ENCODE results near the gene DCD. TPM values are rescaled to one million over a fixed set of nuclear protein-coding genes. Genes with fewer than 3 reads are reported as not detected.

DCD gene
- total RNA-seq, 1 experiment from 2014 or later, result not detected

- no peak for DNase-seq (ENCODE audit: extremely low read depth, low read depth)
Measured at GRCh38 chr12:54611715-54612149, 36.4 kb downstream of the DCD start.

- DNase-seq (ENCODE audit: extremely low read depth, low read depth), result no peak
Measured at GRCh38 chr12:54608769-54609168, 39.4 kb downstream of the DCD start.

GRCh38 chr12:54608156-54608555 lies 40.0 kb downstream of the DCD start:
- no peak for DNase-seq (ENCODE audit: extremely low read depth, low read depth)

- DNase-seq (ENCODE audit: extremely low read depth, low read depth), result no peak
Measured at GRCh38 chr12:54606556-54606955, 41.6 kb downstream of the DCD start.

GRCh38 chr12:54605138-54605970 lies 42.8 kb downstream of the DCD start:
- no peak for DNase-seq (ENCODE audit: extremely low read depth, low read depth)

GRCh38 chr12:54604436-54604835 lies 43.7 kb downstream of the DCD start:
- no peak for DNase-seq (ENCODE audit: extremely low read depth, low read depth)

- no peak for DNase-seq (ENCODE audit: extremely low read depth, low read depth)
Measured at GRCh38 chr12:54603872-54604271, 44.3 kb downstream of the DCD start.

- DNase-seq (ENCODE audit: extremely low read depth, low read depth), result peak; percentile 73
Measured at GRCh38 chr12:54603173-54603814, 44.9 kb downstream of the DCD start.

- DNase-seq (ENCODE audit: extremely low read depth, low read depth), result no peak
Measured at GRCh38 chr12:54602661-54603060, 45.5 kb downstream of the DCD start.

- DNase-seq (ENCODE audit: extremely low read depth, low read depth), result peak; percentile 22
Measured at GRCh38 chr12:54601841-54602240, 46.3 kb downstream of the DCD start.

- DNase-seq (ENCODE audit: extremely low read depth, low read depth), result no peak
Measured at GRCh38 chr12:54598970-54599369, 49.2 kb downstream of the DCD start.

GRCh38 chr12:54596526-54596946 lies 51.6 kb downstream of the DCD start:
- peak; percentile 64 for DNase-seq (ENCODE audit: extremely low read depth, low read depth)

- DNase-seq (ENCODE audit: extremely low read depth, low read depth), result no peak
Measured at GRCh38 chr12:54595471-54595870, 52.7 kb downstream of the DCD start.

Other genes with a start within 250 kb of the DCD start
- gene ITGA5, start 229.1 kb downstream of the DCD start, total RNA-seq (2014; rRNA removed; shearing (Covaris generic)), result 31.2 and 36.1 TPM in 2 replicates
- not detected in 2 replicates for gene GTSF1, start 174.8 kb downstream of the DCD start, total RNA-seq (2014; rRNA removed; shearing (Covaris generic))
- gene NCKAP1L, start 150.6 kb downstream of the DCD start, total RNA-seq (2014; rRNA removed; shearing (Covaris generic)), result not detected in 2 replicates
- not detected in 2 replicates for gene PDE1B, start 98.8 kb downstream of the DCD start, total RNA-seq (2014; rRNA removed; shearing (Covaris generic))
- gene PPP1R1A, start 59.7 kb downstream of the DCD start, total RNA-seq (2014; rRNA removed; shearing (Covaris generic)), result not detected in 2 replicates
- not detected in 2 replicates for gene LACRT, start 13.5 kb downstream of the DCD start, total RNA-seq (2014; rRNA removed; shearing (Covaris generic))
- gene MUCL1, start 206.2 kb upstream of the DCD start, total RNA-seq (2014; rRNA removed; shearing (Covaris generic)), result not detected in 2 replicates

All from NCI-H460 (cell line).